ENCODE data around the gene AMER2. TPM values are rescaled to one million over a fixed set of nuclear protein-coding genes. Genes with fewer than 3 reads are reported as not detected.

The AMER2 gene
- total RNA-seq, 1 donor from 2014 or later = not detected

GRCh38 chr13:25153736-25154135, 18.4 kb downstream of the AMER2 start:
- DNase-seq (ENCODE audit: extremely low read depth, low read depth, low spot score) = no peak

- DNase-seq (ENCODE audit: extremely low read depth, low read depth, low spot score) = no peak
Observed at GRCh38 chr13:25151626-25152195, 20.4 kb downstream of the AMER2 start.

GRCh38 chr13:25149711-25150110, 22.4 kb downstream of the AMER2 start:
- DNase-seq (ENCODE audit: extremely low read depth, low read depth, low spot score) = no peak

GRCh38 chr13:25148402-25148771, 23.7 kb downstream of the AMER2 start:
- no peak for DNase-seq (ENCODE audit: extremely low read depth, low read depth, low spot score)

- DNase-seq (ENCODE audit: extremely low read depth, low read depth, low spot score) = no peak
Observed at GRCh38 chr13:25147638-25148401, 24.3 kb downstream of the AMER2 start.

- no peak for DNase-seq (ENCODE audit: extremely low read depth, low read depth, low spot score)
Observed at GRCh38 chr13:25143706-25144105, 28.4 kb downstream of the AMER2 start.

GRCh38 chr13:25141042-25141441, 31.0 kb downstream of the AMER2 start:
- DNase-seq (ENCODE audit: extremely low read depth, low read depth, low spot score) = no peak

- no peak for DNase-seq (ENCODE audit: extremely low read depth, low read depth, low spot score)
Observed at GRCh38 chr13:25137788-25138115, 34.3 kb downstream of the AMER2 start.

GRCh38 chr13:25136880-25137787, 35.0 kb downstream of the AMER2 start:
- no peak for DNase-seq (ENCODE audit: extremely low read depth, low read depth, low spot score)

GRCh38 chr13:25135896-25136295, 36.2 kb downstream of the AMER2 start:
- no peak for DNase-seq (ENCODE audit: extremely low read depth, low read depth, low spot score)

GRCh38 chr13:25132751-25133390, 39.2 kb downstream of the AMER2 start:
- DNase-seq (ENCODE audit: extremely low read depth, low read depth, low spot score) = no peak

GRCh38 chr13:25131881-25132420, 40.1 kb downstream of the AMER2 start:
- DNase-seq (ENCODE audit: extremely low read depth, low read depth, low spot score) = no peak

GRCh38 chr13:25130944-25131343, 41.1 kb downstream of the AMER2 start:
- no peak for DNase-seq (ENCODE audit: extremely low read depth, low read depth, low spot score)

- no peak for DNase-seq (ENCODE audit: extremely low read depth, low read depth, low spot score)
Observed at GRCh38 chr13:25118378-25118905, 53.6 kb downstream of the AMER2 start.

- DNase-seq (ENCODE audit: extremely low read depth, low read depth, low spot score) = no peak
Observed at GRCh38 chr13:25117312-25117711, 54.8 kb downstream of the AMER2 start.

- DNase-seq (ENCODE audit: extremely low read depth, low read depth, low spot score) = no peak
Observed at GRCh38 chr13:25116044-25116443, 56.0 kb downstream of the AMER2 start.

- peak; percentile 36 for DNase-seq (ENCODE audit: extremely low read depth, low read depth, low spot score)
Observed at GRCh38 chr13:25114220-25114619, 57.9 kb downstream of the AMER2 start.

- DNase-seq (ENCODE audit: extremely low read depth, low read depth, low spot score) = no peak
Observed at GRCh38 chr13:25112695-25113255, 59.3 kb downstream of the AMER2 start.
